Activated CD4-positive, alpha-beta T cell treated with anti-CD3 and anti-CD28 coated beads, Interleukin-2, amount 50 U/mL, for 24 hours (primary cell): Measurements from ENCODE around the gene GNG12.
A peak's percentile ranks its signal among the peaks of the same experiment; 100 is the strongest.
"Not testable (repeated sequence)": the region's sequence is repeated elsewhere in the genome, so short reads cannot be mapped to it uniquely, and the experiment has no call there.

ENCODE experiments used
- DNase-seq, 2 donors: peaks; one replicate each; pipeline ENCODE4 v3.0.0-alpha.2; 2020; ENCODE audit warnings: low read depth in 1 of 2, low spot score in 1 of 2

GNG12 gene

GRCh38 chr1:67735206-67735605 lies 98.1 kb downstream of the GNG12 start:
- DNase-seq = no peak

- DNase-seq = no peak
Observed at GRCh38 chr1:67734323-67734690, 99.0 kb downstream of the GNG12 start.

DNA sequence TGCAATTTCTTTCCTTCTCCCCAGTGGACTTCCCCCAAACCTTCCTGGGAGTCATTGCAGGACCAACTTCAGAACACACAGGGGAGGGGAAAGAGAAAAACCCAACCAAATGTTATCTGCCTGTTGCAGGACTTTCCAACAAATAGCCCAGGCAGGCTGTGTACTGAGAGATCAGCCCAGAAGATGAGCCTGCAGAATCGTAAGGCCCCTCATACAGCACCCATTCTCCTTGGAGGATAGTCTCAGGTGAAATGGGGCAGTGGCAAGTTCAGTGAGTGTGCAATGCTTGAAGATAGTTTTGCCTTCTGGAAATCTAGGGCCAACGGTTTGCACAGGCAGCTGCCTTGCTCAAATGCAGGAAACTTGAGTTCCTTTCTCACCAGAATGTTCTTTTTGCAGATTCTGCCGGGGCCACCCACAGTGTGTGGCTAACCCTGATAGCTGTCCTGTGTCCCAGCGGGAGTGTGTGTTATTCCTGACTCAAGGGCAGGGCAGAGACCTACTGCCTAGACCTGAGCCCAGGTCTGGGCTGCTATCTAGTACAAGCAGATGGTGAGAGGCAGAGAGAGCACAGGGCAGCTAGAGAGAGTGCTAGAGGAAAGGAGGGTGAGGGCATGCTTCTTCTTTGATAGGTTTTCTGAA lies 99.5 kb downstream of the GNG12 start:
- DNase-seq = no peak

- no peak for DNase-seq
Observed at GRCh38 chr1:67732750-67733151, 100.5 kb downstream of the GNG12 start.

DNA sequence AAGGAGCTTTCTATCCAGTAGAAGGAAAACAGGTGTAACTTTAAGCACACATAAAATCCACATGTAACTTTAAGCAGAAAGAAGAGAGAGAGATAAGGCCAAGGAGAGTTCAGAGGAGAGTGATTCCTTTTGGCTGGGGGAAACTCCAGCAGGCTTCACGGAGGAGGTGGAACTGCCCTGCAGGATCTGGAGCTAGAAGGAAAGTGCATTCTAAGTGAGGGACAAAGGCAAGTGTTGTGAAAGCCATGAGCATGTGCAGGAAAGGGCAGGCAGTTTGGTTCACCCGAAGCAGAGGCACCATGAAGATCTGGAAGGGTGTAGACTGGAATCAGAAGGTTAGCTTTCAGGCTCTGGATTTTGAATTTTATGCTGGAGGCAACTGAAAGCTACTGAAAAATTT lies 101.9 kb downstream of the GNG12 start:
- no peak for DNase-seq

GRCh38 chr1:67730312-67730711 lies 103.0 kb downstream of the GNG12 start:
- DNase-seq = not testable (repeated sequence)

DNA sequence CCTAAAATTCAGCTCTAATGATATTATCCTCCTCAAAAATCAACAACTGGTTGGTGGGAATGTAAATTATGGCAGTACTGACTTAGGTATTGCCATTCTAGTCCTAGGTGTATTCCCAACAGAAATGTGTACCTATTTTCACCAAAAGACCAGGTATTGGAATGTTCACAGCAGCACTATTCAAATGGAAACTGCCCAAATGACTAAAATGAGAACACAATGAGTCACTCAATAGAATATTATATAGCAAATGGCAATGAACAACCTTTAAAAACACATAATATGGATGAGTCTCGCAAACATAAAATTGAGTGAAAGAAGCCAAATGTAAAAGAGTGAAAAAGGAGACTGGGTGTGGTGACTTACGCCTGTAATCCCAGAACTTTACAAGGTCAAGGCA lies 103.4 kb downstream of the GNG12 start:
- DNase-seq = no peak

DNA sequence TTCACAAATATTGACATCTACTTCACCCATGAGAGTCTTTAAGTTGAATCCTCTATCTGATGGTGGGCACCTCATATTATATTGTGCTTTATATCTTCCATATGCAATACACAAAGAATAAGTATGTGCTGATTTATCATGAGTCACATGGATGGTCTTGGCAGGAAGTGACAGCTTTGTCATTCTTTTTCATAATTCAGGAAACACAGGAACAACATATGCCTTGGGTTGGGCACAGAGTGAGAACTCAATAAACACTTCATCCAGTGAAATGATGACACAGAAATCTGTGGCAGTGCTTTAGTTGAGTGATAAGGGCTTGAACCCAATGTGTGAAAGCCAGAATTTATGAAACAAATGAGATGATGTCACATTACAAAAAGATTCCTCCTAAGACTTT lies 107.0 kb downstream of the GNG12 start:
- no peak for DNase-seq

- no peak for DNase-seq
Observed at GRCh38 chr1:67724928-67725560, 108.2 kb downstream of the GNG12 start.

DNA sequence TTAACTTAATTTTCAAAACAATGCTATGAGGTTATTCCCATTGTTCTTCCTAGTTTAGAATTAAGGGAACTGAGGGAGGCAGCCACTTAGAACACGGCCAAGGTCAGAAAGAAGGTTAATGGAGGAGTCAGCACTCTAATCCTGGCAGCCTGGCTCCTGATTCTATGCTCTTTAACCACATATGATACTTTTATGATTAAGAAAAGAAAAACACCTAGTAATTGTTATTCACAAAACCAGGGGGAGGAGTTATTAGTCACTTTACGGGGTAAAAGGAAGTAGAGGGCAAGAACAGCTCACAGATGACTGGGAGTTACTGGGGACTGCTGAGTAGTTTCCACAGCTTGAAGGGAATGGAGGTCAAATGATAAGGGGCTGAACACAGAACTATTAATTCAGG lies 109.6 kb downstream of the GNG12 start:
- DNase-seq = peak in 1 of 2 donors; percentile 27

DNA sequence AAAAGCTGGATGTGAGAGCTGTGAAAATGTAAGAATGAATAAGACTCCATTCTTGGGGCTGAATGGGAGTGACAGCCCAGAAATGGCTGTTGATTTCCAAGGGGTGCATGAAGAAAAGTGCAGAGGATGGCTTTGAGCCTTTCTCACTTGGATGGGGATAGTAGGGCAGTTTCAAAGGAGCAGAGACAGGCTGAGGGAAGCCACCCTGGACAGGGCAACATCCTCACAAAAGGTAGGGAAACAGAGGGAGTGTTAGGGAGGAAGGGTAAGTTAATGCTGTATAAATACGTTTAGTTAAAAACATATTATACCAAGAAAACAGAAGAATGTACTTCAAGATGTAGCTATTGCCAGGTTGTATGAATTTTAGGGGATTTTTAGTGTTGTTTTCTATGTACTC lies 110.1 kb downstream of the GNG12 start:
- DNase-seq = no peak

DNA sequence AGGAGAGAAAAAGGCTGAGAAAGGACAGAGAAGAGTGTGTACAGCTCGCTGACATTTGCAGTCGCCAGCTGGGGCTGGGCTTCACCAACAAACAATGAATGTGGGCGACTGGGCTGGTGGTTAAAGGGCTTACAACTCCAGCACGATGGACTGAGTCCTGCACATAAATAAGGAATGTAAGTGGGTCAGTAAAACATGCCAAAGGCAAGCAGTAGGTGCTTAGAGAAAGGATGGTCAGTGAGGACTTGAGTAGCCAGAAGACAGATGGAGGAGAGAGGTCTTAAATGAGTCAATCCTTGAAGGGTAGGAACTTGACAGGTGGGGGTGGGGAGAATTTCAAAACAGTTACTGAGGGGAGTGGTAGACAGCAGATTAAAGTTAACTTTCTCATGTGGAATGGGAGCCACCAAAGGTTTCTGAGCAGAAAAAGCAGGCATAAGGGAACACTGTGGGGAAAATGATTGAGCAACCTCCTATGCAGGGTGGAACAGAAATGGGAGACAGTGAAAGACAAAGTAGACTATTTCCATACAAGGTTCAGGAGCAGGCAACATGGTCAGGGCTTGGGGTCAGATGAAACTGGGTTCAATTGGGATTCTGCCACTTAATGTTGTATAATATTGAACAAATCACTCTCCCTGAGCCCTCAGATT lies 110.8 kb downstream of the GNG12 start:
- DNase-seq = no peak

DNA sequence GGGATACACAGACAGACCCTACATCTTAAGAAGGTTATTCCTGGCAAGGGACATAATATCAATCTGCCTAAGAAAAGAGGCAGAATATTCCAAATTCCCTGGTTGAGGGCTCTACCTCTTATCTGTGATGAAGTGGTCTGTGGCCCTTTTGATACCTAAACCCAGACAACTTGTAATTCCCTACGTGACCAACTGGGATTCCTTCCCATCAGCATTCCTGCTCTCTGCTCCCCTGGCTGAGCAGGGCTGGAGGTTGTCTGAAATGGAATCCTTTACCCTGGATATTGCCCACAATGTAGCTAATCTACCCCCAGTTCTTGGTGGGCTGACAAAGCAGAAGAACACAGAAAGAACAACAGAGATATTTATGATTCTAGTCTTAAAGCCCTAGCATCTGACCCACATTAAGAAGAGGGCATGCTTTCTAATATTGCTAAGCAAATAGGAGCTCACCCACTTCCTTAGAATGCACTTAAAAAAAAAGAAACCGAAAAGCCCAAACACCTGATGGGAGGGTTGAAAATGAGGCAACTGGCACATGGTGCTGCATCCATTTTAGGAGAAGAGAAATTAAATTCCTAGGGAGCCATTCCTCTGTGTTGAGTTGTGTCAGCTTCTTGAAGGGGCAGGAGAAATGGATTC lies 111.5 kb downstream of the GNG12 start:
- no peak for DNase-seq

DNA sequence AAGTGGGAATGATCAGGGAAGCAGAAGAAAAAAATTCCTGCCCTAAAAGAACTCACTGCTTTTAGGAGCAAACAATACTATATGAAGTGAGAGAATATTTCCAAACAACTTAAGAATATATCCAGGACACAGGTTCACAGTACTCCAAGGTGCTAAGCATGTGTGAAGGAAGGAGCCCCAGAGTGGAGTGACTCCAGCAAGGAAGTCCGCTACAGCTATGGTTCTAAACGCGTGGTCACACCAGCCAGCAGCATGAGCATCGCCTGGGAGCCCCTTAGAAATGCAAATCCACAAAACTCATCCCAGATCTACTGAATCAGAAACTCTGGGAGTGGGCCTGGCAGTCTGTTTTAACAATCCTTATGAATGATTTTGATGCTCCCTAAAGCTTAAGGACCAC lies 112.2 kb downstream of the GNG12 start:
- DNase-seq = no peak

- DNase-seq = no peak
Observed at GRCh38 chr1:67719329-67720196, 113.7 kb downstream of the GNG12 start.

DNA sequence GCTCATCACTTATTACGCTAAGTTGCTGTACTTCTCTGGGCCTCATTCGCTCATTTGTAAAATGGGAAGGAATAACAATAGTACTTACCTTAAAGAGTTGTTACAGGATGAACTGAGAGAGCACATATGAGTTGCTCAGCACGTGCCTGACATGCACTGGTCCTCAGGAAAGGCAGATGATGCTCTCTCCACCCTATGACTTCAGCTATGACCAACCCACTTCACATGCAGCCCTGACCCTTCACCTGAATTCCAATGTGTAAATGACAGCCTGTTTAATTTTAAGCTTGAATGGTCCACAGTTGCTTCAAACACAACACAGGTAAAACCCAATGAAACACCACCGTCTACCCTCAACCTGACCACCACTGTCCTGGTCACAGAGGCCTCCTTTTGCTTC lies 115.4 kb downstream of the GNG12 start:
- DNase-seq = no peak

- DNase-seq = no peak
Observed at GRCh38 chr1:67716800-67717199, 116.5 kb downstream of the GNG12 start.

GRCh38 chr1:67715819-67716218 lies 117.4 kb downstream of the GNG12 start:
- no peak for DNase-seq

- no peak for DNase-seq
Observed at GRCh38 chr1:67713057-67713846, 120.0 kb downstream of the GNG12 start.

DNA sequence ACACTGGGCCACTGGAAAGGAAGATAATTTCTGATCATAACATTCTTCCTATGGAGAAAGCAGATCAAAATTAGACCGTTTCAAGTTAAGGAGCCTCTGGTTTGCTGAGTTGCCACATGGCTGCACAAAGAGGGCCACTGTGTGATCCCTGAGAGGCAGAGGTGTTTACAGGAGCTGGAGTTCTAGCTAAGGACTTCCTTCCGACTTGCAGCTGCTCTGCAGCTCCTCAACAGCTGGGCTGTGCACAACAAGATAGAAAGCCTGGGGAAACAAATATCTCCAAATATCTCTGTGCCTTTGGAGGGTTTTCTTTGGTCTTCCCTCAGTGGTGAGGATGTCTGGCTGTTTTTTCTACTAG lies 121.4 kb downstream of the GNG12 start:
- DNase-seq = no peak
